ENCODE results near the gene NHS.

Gene NHS

GRCh38 chrX:17713288-17713687 is 338.3 kb downstream of the NHS start:
- Histone ChIP-seq H2AFZ (ENCODE audit: low read length) (no peak overlapping the region), H3K27ac (ENCODE audit: low read depth, low read length, poor library complexity, severe bottlenecking) (no peak overlapping the region), H3K9ac (ENCODE audit: low read length) (no peak overlapping the region), H3K27me3 (ENCODE audit: insufficient read depth, low read length) (no peaks in the 10 kb centered on the region), H3K4me2 (ENCODE audit: low read length) (no peak overlapping the region), H3K9me3 (ENCODE audit: low read length) (no peaks in the 10 kb centered on the region), H3F3A (ENCODE audit: insufficient read depth, low read length) (no peaks in the 10 kb centered on the region), H3K4me1 (ENCODE audit: insufficient read depth, low read length, severe bottlenecking) (no peaks in the 10 kb centered on the region), H4K20me1 (ENCODE audit: insufficient read depth, low read length) (no peaks in the 10 kb centered on the region), H3K79me2 (ENCODE audit: insufficient read depth, low read length) (no peaks in the 10 kb centered on the region), H3K36me3 (ENCODE audit: insufficient read depth, low read length) (no peaks in the 10 kb centered on the region), H3K9me2 (ENCODE audit: low read depth, low read length) (no peaks in the 10 kb centered on the region), H3K4me3 (ENCODE audit: low read depth, low read length, poor library complexity, severe bottlenecking) (no peak overlapping the region)
- TF ChIP-seq, protein P1, sequence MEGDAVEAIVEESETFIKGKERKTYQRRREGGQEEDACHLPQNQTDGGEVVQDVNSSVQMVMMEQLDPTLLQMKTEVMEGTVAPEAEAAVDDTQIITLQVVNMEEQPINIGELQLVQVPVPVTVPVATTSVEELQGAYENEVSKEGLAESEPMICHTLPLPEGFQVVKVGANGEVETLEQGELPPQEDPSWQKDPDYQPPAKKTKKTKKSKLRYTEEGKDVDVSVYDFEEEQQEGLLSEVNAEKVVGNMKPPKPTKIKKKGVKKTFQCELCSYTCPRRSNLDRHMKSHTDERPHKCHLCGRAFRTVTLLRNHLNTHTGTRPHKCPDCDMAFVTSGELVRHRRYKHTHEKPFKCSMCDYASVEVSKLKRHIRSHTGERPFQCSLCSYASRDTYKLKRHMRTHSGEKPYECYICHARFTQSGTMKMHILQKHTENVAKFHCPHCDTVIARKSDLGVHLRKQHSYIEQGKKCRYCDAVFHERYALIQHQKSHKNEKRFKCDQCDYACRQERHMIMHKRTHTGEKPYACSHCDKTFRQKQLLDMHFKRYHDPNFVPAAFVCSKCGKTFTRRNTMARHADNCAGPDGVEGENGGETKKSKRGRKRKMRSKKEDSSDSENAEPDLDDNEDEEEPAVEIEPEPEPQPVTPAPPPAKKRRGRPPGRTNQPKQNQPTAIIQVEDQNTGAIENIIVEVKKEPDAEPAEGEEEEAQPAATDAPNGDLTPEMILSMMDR (IDR thresholded peaks at IDR 0.05; ENCODE audit: low read length) = no peak
- no peak for TF ChIP-seq EZH2 (IDR thresholded peaks at IDR 0.05; ENCODE audit: borderline replicate concordance, low read length)

DNA sequence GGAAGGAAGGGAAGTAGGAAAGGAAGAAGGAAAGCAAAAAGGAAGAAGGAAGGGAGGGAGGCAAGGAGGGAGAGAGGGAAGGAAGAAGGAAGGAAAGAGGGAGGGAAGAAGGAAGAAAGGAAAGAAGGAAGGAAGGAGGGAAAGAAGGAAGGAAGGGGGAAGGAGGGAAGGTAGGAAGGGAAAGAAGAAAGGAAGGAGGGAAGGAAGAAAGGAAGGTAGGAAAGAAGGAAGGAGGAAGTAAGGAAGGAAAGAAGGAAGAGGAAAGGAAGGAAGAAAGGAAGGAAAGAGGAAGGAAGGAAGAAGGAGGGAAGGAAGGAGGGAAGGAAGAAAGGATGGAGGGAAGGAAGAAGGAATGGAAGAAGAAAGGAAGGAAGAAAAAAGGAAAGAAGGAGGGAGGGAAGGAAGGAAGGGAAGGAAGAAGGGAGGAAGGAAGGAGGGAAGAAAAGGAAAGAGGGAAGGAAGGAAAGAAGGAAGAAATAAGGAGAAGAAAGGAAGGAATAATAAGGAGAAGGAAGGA is 343.7 kb downstream of the NHS start:
- Histone ChIP-seq H3K27ac (ENCODE audit: low read depth, low read length, poor library complexity, severe bottlenecking) (no peak overlapping the region), H3K4me3 (ENCODE audit: low read depth, low read length, poor library complexity, severe bottlenecking) (no peak overlapping the region), H3K9me2 (ENCODE audit: low read depth, low read length) (no peaks in the 10 kb centered on the region), H3K27me3 (ENCODE audit: insufficient read depth, low read length) (no peaks in the 10 kb centered on the region), H3F3A (ENCODE audit: insufficient read depth, low read length) (no peaks in the 10 kb centered on the region), H3K79me2 (ENCODE audit: insufficient read depth, low read length) (no peaks in the 10 kb centered on the region), H4K20me1 (ENCODE audit: insufficient read depth, low read length) (no peaks in the 10 kb centered on the region), H2AFZ (ENCODE audit: low read length) (no peak overlapping the region), H3K9ac (ENCODE audit: low read length) (no peak overlapping the region), H3K4me1 (ENCODE audit: insufficient read depth, low read length, severe bottlenecking) (no peaks in the 10 kb centered on the region), H3K36me3 (ENCODE audit: insufficient read depth, low read length) (no peaks in the 10 kb centered on the region), H3K9me3 (ENCODE audit: low read length) (no peaks in the 10 kb centered on the region), H3K4me2 (ENCODE audit: low read length) (no peak overlapping the region)
- no peak for TF ChIP-seq EZH2 (IDR thresholded peaks at IDR 0.05; ENCODE audit: borderline replicate concordance, low read length)
- TF ChIP-seq, protein P1 (IDR thresholded peaks at IDR 0.05; ENCODE audit: low read length) = no peak

DNA sequence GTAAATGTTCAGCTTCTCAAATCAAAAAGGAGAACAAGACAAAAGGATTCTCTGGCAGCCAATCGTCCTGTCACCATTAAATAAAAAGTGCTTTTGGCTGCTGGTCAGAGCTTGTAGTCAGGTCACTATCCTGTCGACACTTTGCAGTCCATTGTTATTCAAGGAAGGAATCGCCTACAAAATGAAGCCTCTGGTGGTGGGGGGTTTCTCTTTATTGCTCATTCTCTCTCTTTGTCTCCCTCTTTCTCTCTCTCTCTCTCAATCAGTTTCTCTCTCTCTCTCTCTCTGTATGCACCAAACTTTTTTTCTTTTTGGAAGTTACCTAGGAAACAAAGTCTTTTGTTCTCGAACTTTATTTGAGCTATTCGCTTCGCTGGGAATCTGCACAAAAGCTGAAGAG is 344.7 kb downstream of the NHS start:
- Histone ChIP-seq H3K4me2 (ENCODE audit: low read length) (no peak overlapping the region), H3K4me1 (ENCODE audit: insufficient read depth, low read length, severe bottlenecking) (no peaks in the 10 kb centered on the region), H3K9me3 (ENCODE audit: low read length) (no peaks in the 10 kb centered on the region), H3K36me3 (ENCODE audit: insufficient read depth, low read length) (no peaks in the 10 kb centered on the region), H2AFZ (ENCODE audit: low read length) (no peak overlapping the region), H3K27me3 (ENCODE audit: insufficient read depth, low read length) (no peaks in the 10 kb centered on the region), H3K9ac (ENCODE audit: low read length) (no peak overlapping the region), H3K27ac (ENCODE audit: low read depth, low read length, poor library complexity, severe bottlenecking) (no peak overlapping the region), H3K4me3 (ENCODE audit: low read depth, low read length, poor library complexity, severe bottlenecking) (no peak overlapping the region), H3F3A (ENCODE audit: insufficient read depth, low read length) (no peaks in the 10 kb centered on the region), H3K79me2 (ENCODE audit: insufficient read depth, low read length) (no peaks in the 10 kb centered on the region), H3K9me2 (ENCODE audit: low read depth, low read length) (no peaks in the 10 kb centered on the region), H4K20me1 (ENCODE audit: insufficient read depth, low read length) (no peaks in the 10 kb centered on the region)
- TF ChIP-seq, protein P1 (IDR thresholded peaks at IDR 0.05; ENCODE audit: low read length) = no peak
- no peak for TF ChIP-seq EZH2 (IDR thresholded peaks at IDR 0.05; ENCODE audit: borderline replicate concordance, low read length)

All from OCI-LY1 (cell line).